ENCODE results near the gene DRC1. TPM values are rescaled to one million over a fixed set of nuclear protein-coding genes. Genes with fewer than 3 reads are reported as not detected.

Gene DRC1
- total RNA-seq, 1 experiment from 2014 or later: not detected

DNA sequence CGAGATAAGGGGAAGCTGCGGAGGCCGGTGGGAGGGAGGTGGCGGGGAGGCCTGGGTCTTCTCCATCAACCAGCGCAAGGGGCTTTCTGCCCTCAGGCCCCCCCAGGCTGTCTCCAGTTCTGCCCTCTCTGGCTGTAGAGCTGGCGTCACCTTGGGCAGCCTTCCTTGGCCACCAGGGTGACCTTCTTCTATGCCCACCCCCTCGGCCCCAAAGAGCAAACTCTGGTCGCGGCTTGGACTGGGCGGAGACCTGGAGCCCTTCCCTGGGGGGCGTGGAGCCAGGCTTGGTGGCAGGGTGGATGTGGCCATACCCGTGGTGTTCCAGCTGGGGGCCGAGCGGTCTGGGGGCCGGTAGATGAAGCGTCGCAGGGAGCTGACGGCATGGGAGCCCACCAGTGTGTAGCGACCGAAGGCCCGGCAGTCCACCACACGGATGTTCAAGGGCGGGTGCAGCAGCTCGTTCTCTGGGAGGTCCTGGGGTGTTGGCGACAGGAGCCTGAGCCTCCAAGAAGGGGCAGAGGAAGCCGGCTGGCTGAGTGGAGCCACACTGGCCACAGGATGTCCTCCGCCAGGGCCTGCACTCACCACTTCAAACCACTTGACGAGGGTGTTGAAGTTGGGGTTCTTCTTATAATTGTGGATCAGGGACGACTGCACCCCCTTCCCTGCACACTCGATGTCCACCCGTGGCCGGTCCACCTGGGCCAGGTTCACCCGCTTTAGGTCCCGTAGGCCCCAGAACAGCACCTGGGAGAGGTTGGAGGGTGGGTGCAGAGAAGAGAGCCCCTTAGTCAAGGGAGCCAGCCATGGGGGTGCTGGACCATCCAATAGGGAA, 71.3 kb downstream of the DRC1 start:
- H3K36me3 Mint-ChIP-seq (ENCODE audit: insufficient read depth in 1 of 3, low read depth in 3 of 3): peaks cover 0 to 2% (median 0%) of the 10 kb centered on the region in 3 experiments; a peak in 2 of 7 replicates
- peaks cover 6% of the 10 kb centered on the region for H3K27me3 Mint-ChIP-seq (ENCODE audit: low read depth)
- Histone ChIP-seq H3K4ac (ENCODE audit: low read depth, low read length) (no peak overlapping the region), H2BK15ac (ENCODE audit: low read depth, low read length) (no peak overlapping the region), H3K23me2 (ENCODE audit: insufficient read length, low read depth, low read length, poor library complexity, severe bottlenecking) (no peaks in the 10 kb centered on the region), H3K27me3 (ENCODE audit: insufficient read depth, low read length) (no peaks in the 10 kb centered on the region), H3K9me3 (ENCODE audit: control insufficient read depth, low read depth, low read length) (no peaks in the 10 kb centered on the region), H3K56ac (ENCODE audit: insufficient read length, low read depth, low read length) (no peak overlapping the region), H3K79me2 (ENCODE audit: insufficient read depth, low read length) (no peaks in the 10 kb centered on the region), H3K9ac (ENCODE audit: extremely low read depth, insufficient read length, low read length) (no peak overlapping the region), H2BK5ac (ENCODE audit: insufficient read length, low read length) (no peak overlapping the region), H2BK120ac (ENCODE audit: low read depth, low read length, poor library complexity, severe bottlenecking) (no peak overlapping the region), H2AFZ (ENCODE audit: low read length) (no peak overlapping the region), H3K4me1 (ENCODE audit: insufficient read depth, low read length) (no peaks in the 10 kb centered on the region; the same call in 1 of the 2 replicates), H2BK12ac (ENCODE audit: insufficient read length, low read depth, low read length) (no peak overlapping the region), H4K20me1 (ENCODE audit: control insufficient read depth, insufficient read depth, insufficient read length) (no peaks in the 10 kb centered on the region), H3K79me1 (ENCODE audit: insufficient read depth, low read depth, low read length, poor library complexity, severe bottlenecking) (no peaks in the 10 kb centered on the region), H3K4me2 (ENCODE audit: insufficient read depth, insufficient read length, low read length) (no peak overlapping the region), H2AK5ac (ENCODE audit: insufficient read length, low read length) (no peak overlapping the region), H4K5ac (ENCODE audit: insufficient read length, low read depth, low read length) (no peak overlapping the region), H2BK20ac (ENCODE audit: low read depth, low read length, poor library complexity, severe bottlenecking) (no peak overlapping the region), H3K23ac (ENCODE audit: insufficient read length, low read depth, low read length) (no peak overlapping the region), H4K91ac (ENCODE audit: insufficient read length, low read depth, low read length) (no peak overlapping the region), H3K14ac (ENCODE audit: insufficient read depth, low read length) (no peak overlapping the region), H4K8ac (replicated peaks; ENCODE audit: insufficient read length, low read depth, low read length) (no peak overlapping the region), H3T11ph (ENCODE audit: low read length) (no peak overlapping the region), H3K27ac (ENCODE audit: insufficient read length, low read depth, low read length) (no peak overlapping the region), H3K18ac (ENCODE audit: insufficient read length, low read depth, low read length) (no peak overlapping the region)
- H3K4me3 Mint-ChIP-seq: no peak overlapping the region
- H3K27ac Mint-ChIP-seq: 0 out of 7 replicates have a peak overlapping the region, but pooled peaks of 2 of the 3 experiments have one; percentile 33 to 34
- TF ChIP-seq, protein P1, sequence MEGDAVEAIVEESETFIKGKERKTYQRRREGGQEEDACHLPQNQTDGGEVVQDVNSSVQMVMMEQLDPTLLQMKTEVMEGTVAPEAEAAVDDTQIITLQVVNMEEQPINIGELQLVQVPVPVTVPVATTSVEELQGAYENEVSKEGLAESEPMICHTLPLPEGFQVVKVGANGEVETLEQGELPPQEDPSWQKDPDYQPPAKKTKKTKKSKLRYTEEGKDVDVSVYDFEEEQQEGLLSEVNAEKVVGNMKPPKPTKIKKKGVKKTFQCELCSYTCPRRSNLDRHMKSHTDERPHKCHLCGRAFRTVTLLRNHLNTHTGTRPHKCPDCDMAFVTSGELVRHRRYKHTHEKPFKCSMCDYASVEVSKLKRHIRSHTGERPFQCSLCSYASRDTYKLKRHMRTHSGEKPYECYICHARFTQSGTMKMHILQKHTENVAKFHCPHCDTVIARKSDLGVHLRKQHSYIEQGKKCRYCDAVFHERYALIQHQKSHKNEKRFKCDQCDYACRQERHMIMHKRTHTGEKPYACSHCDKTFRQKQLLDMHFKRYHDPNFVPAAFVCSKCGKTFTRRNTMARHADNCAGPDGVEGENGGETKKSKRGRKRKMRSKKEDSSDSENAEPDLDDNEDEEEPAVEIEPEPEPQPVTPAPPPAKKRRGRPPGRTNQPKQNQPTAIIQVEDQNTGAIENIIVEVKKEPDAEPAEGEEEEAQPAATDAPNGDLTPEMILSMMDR (conservative IDR thresholded peaks at IDR 0.05): no peak
- H3K4me1 Mint-ChIP-seq: peaks cover 8 to 14% of the 10 kb centered on the region in 2 experiments
- peaks cover 4 to 7% of the 10 kb centered on the region in 2 experiments; a peak in 2 of 5 replicates for H3K9me3 Mint-ChIP-seq
- no peak for DNase-seq
- no CpG with 5 or more reads among the region's 34 CpGs for WGBS (ENCODE audit: extremely low coverage, insufficient read length, low lambda C conversion rate)
